Bone marrow (tissue), 2 donors: Measurements from ENCODE around the gene UFD1.

Experiments
- DNase-seq, 2 donors: peaks; one replicate each; lab custom pipeline; 2025; lab: John Stamatoyannopoulos, UW

Gene UFD1

GRCh38 chr22:19470010-19470409 lies 9.0 kb downstream of the UFD1 start:
- DNase-seq: no peak

GRCh38 chr22:19469421-19469820 lies 9.6 kb downstream of the UFD1 start:
- no peak for DNase-seq

GRCh38 chr22:19467912-19468311 lies 11.1 kb downstream of the UFD1 start:
- no peak for DNase-seq

- DNase-seq: no peak
Observed at GRCh38 chr22:19466848-19467752, 11.9 kb downstream of the UFD1 start.

- no peak for DNase-seq
Observed at GRCh38 chr22:19466126-19466716, 12.8 kb downstream of the UFD1 start.

- no peak for DNase-seq
Observed at GRCh38 chr22:19464975-19465374, 14.0 kb downstream of the UFD1 start.

GRCh38 chr22:19464546-19464945 lies 14.4 kb downstream of the UFD1 start:
- no peak for DNase-seq

- no peak for DNase-seq
Observed at GRCh38 chr22:19463491-19464469, 15.2 kb downstream of the UFD1 start.

GRCh38 chr22:19463008-19463407 lies 16.0 kb downstream of the UFD1 start:
- no peak for DNase-seq

GRCh38 chr22:19461506-19461905 lies 17.5 kb downstream of the UFD1 start:
- no peak for DNase-seq

- no peak for DNase-seq
Observed at GRCh38 chr22:19460036-19460435, 19.0 kb downstream of the UFD1 start.

GRCh38 chr22:19457828-19458428 lies 21.1 kb downstream of the UFD1 start:
- DNase-seq: no peak

- no peak for DNase-seq
Observed at GRCh38 chr22:19456541-19456940, 22.5 kb downstream of the UFD1 start.

- no peak for DNase-seq
Observed at GRCh38 chr22:19455585-19456370, 23.2 kb downstream of the UFD1 start.

GRCh38 chr22:19455033-19455432 lies 24.0 kb downstream of the UFD1 start:
- DNase-seq: no peak

- no peak for DNase-seq
Observed at GRCh38 chr22:19454156-19454555, 24.8 kb downstream of the UFD1 start.

- DNase-seq: no peak
Observed at GRCh38 chr22:19453718-19454117, 25.3 kb downstream of the UFD1 start.

- DNase-seq: no peak
Observed at GRCh38 chr22:19451570-19451969, 27.4 kb downstream of the UFD1 start.

GRCh38 chr22:19450363-19451175 lies 28.4 kb downstream of the UFD1 start:
- no peak for DNase-seq

GRCh38 chr22:19449422-19449767 lies 29.6 kb downstream of the UFD1 start:
- DNase-seq: no peak
